ENCODE results near the gene DUSP28. TPM values are rescaled to one million over a fixed set of nuclear protein-coding genes. Genes with fewer than 3 reads are reported as not detected.

Gene DUSP28
- total and polyA plus RNA-seq, 2 donors from 2014 or later = 5.9 to 7.0 TPM

GRCh38 chr2:240557101-240557751 is 2.9 kb upstream of the DUSP28 start:
- FAIRE-seq = no peak

DNA sequence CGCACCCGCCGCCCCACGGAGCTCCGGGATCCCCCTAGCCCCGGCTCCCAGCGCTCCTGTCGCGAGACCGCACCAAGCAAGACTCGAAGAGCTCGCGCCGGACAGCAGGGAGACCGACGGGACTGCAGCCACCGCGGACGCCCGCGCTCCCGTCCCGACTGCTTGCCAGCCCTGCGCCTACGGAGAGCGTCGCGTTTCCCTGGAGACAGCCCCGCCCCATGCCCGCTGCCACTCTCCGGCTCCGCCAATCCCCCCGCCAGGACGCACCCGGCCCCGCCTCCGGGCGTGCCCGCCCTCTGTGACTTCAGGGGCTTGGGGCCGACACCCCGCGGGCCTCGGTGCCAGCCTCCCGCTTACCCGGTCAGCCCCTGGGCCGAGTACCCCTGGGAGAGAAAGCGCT is 2.3 kb upstream of the DUSP28 start, which contains the start of gene ANKMY1:
Gene ANKMY1 (minus strand): TSS at position 181 of the 400 bp plus-strand sequence. CDS start 653 bp downstream, outside the sequence.
- DNase-seq = peak; percentile 81 to 90 (median 88)
- H3K4me3 ChIP-seq (ENCODE audit: low read length in 3 of 3) = peak within 1 kb of the TSS in 1 of 3 donors; percentile 10
- no peak within 1 kb of the TSS for H3K9ac ChIP-seq (ENCODE audit: low read length in 3 of 3)

More at GRCh38 chr2:240557101-240557751, 2.9 kb upstream of the DUSP28 start:
- H3K27ac ChIP-seq (ENCODE audit: low read depth in 2 of 2, low read length in 2 of 2) = no peak overlapping the region
- H3K27me3 ChIP-seq (ENCODE audit: control insufficient read depth, insufficient read depth, low read length) = no peaks in the 10 kb centered on the region
- H3K36me3 ChIP-seq (ENCODE audit: control insufficient read depth in 2 of 3, insufficient read depth in 3 of 3, low read length in 3 of 3) = no peaks in the 10 kb centered on the region
- H3K4me3 ChIP-seq (ENCODE audit: low read length in 3 of 3) = peak overlapping the region in 1 of 3 donors; percentile 10
- peak in 2 of 5 donors; percentile 79 to 82 for DNase-seq
- peaks cover 0 to 20% (median 9%) of the 10 kb centered on the region in 3 donors for H3K4me1 ChIP-seq (ENCODE audit: control insufficient read depth in 2 of 3, insufficient read depth in 2 of 3, low read depth in 1 of 3, low read length in 3 of 3)
- H3K9me3 ChIP-seq (ENCODE audit: control insufficient read depth in 2 of 3, insufficient read depth in 1 of 3, low read length in 3 of 3) = no peaks in the 10 kb centered on the region
- intact Hi-C loops (cut with DNase I) = no loop called here
- no peak for TF ChIP-seq CTCF (IDR thresholded peaks at IDR 0.05; ENCODE audit: borderline replicate concordance, extremely low read depth, insufficient read depth)
- no peak overlapping the region for H3K9ac ChIP-seq (ENCODE audit: low read length in 3 of 3)

GRCh38 chr2:240558236-240558761 is 1.9 kb upstream of the DUSP28 start:
- H3K27me3 ChIP-seq (ENCODE audit: control insufficient read depth, insufficient read depth, low read length) = no peaks in the 10 kb centered on the region
- no peak overlapping the region for H3K4me3 ChIP-seq (ENCODE audit: low read length in 3 of 3)
- intact Hi-C loops (cut with DNase I) = no loop called here
- no peak overlapping the region for H3K27ac ChIP-seq (ENCODE audit: low read depth in 2 of 2, low read length in 2 of 2)
- peaks cover 0 to 20% (median 9%) of the 10 kb centered on the region in 3 donors for H3K4me1 ChIP-seq (ENCODE audit: control insufficient read depth in 2 of 3, insufficient read depth in 2 of 3, low read depth in 1 of 3, low read length in 3 of 3)
- FAIRE-seq (no peak), DNase-seq (no peak)
- H3K9ac ChIP-seq (ENCODE audit: low read length in 3 of 3) = no peak overlapping the region
- no peaks in the 10 kb centered on the region for H3K9me3 ChIP-seq (ENCODE audit: control insufficient read depth in 2 of 3, insufficient read depth in 1 of 3, low read length in 3 of 3)
- no peaks in the 10 kb centered on the region for H3K36me3 ChIP-seq (ENCODE audit: control insufficient read depth in 2 of 3, insufficient read depth in 3 of 3, low read length in 3 of 3)
- no peak for TF ChIP-seq CTCF (IDR thresholded peaks at IDR 0.05; ENCODE audit: borderline replicate concordance, extremely low read depth, insufficient read depth)

More for the DNA sequence above, 2.3 kb upstream of the DUSP28 start, which contains the start of gene ANKMY1:
- Histone ChIP-seq H3K4me1 (ENCODE audit: control insufficient read depth in 2 of 3, insufficient read depth in 2 of 3, low read depth in 1 of 3, low read length in 3 of 3) (peaks cover 0 to 20% (median 9%) of the 10 kb centered on the region in 3 donors), H3K36me3 (ENCODE audit: control insufficient read depth in 2 of 3, insufficient read depth in 3 of 3, low read length in 3 of 3) (no peaks in the 10 kb centered on the region), H3K9me3 (ENCODE audit: control insufficient read depth in 2 of 3, insufficient read depth in 1 of 3, low read length in 3 of 3) (no peaks in the 10 kb centered on the region), H3K27ac (ENCODE audit: low read depth in 2 of 2, low read length in 2 of 2) (no peak within 1 kb of the TSS), H3K27me3 (ENCODE audit: control insufficient read depth, insufficient read depth, low read length) (no peaks in the 10 kb centered on the region)
- no peak for FAIRE-seq
- no peak for TF ChIP-seq CTCF (IDR thresholded peaks at IDR 0.05; ENCODE audit: borderline replicate concordance, extremely low read depth, insufficient read depth)
- intact Hi-C loops (cut with DNase I) = no loop called here

All from kidney (tissue), 14 donors.